Activated naive CD8-positive, alpha-beta T cell treated with anti-CD3 and anti-CD28 coated beads for 36 hours (primary cell): ENCODE results near the gene CBY2. TPM values are rescaled to one million over a fixed set of nuclear protein-coding genes. Genes with fewer than 3 reads are reported as not detected.

ENCODE experiments used
- DNase-seq: peaks from one replicate; pipeline ENCODE4 v3.0.0; 2021
- H3K27ac Mint-ChIP-seq: one replicate; pipeline ENCODE4 v1.8.0; 2022; ENCODE audit warnings: mild to moderate bottlenecking, moderate library complexity, mixed read lengths
- H3K27me3 Mint-ChIP-seq: one replicate; pipeline ENCODE4 v1.8.0; 2022; ENCODE audit warnings: mild to moderate bottlenecking, mixed read lengths
- H3K36me3 Mint-ChIP-seq: one replicate; pipeline ENCODE4 v1.8.0; 2021; ENCODE audit warnings: mild to moderate bottlenecking, mixed read lengths
- H3K4me1 Mint-ChIP-seq: one replicate; pipeline ENCODE4 v1.8.0; 2021; ENCODE audit warnings: mixed read lengths
- H3K4me3 Mint-ChIP-seq: one replicate; pipeline ENCODE4 v1.8.0; 2022; ENCODE audit warnings: mild to moderate bottlenecking, moderate library complexity, mixed read lengths
- H3K9me3 Mint-ChIP-seq: one replicate; pipeline ENCODE4 v1.8.0; 2022; ENCODE audit warnings: mixed read lengths
- total RNA-seq, 2 experiments: library from RNA; stranded (reverse); gene quantifications; one replicate each; pipeline ENCODE4 v1.2.3, GENCODE V29; 2021

Gene CBY2
- total RNA-seq, 2 experiments from 2014 or later: not detected

- H3K27ac Mint-ChIP-seq: no peak overlapping the region
- H3K4me1 Mint-ChIP-seq: no peaks in the 10 kb centered on the region
- no peaks in the 10 kb centered on the region for H3K27me3 Mint-ChIP-seq
- no peaks in the 10 kb centered on the region for H3K9me3 Mint-ChIP-seq
- no peak for DNase-seq
- no peak overlapping the region for H3K4me3 Mint-ChIP-seq
- H3K36me3 Mint-ChIP-seq: no peaks in the 10 kb centered on the region
These were observed 12.1 kb downstream of the CBY2 start for GRCh38 chr13:45714170-45714569.

DNA sequence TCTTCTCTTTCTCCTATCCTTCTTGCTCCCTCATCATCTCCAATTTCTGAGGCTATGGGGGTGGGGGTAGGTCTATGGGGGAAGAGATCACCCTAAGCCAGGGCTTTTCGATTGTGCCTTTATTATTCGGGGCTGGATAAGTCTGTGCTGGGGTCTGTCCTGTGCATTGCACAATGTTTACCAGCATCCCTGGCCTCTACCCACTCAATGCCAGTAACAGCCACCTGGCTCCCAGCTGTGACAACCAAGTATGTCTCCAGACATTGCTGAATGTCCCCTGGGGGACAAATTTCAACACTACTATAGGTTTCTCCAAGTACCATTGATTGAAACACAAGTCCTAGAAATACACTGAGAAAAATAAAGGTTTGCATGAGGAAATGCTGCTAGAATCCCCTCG lies 13.2 kb downstream of the CBY2 start:
- no peak for DNase-seq
- no peaks in the 10 kb centered on the region for H3K36me3 Mint-ChIP-seq
- no peaks in the 10 kb centered on the region for H3K4me1 Mint-ChIP-seq
- no peak overlapping the region for H3K4me3 Mint-ChIP-seq
- H3K27ac Mint-ChIP-seq: no peak overlapping the region
- H3K27me3 Mint-ChIP-seq: no peaks in the 10 kb centered on the region
- no peaks in the 10 kb centered on the region for H3K9me3 Mint-ChIP-seq

DNA sequence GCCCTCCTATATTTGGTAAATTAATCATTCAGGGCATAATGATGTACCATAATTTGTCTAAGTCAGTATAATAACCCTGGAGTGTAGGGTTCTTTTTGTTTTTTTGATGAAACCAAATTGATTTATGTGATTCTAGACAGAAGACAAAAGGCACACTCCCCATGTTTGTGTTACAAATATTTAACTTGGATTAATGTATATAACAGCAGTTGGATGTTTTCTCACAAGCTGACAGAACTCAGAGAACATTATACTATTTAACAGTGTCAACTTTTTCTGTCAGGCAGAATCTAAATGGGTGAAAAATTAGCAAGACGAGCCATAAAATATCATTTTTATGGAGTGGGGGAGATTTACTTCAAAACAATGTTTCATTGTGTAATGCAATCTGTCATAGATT lies 15.2 kb downstream of the CBY2 start:
- no peaks in the 10 kb centered on the region for H3K9me3 Mint-ChIP-seq
- no peak for DNase-seq
- no peaks in the 10 kb centered on the region for H3K27me3 Mint-ChIP-seq
- no peak overlapping the region for H3K4me3 Mint-ChIP-seq
- no peaks in the 10 kb centered on the region for H3K4me1 Mint-ChIP-seq
- H3K27ac Mint-ChIP-seq: no peak overlapping the region
- H3K36me3 Mint-ChIP-seq: no peaks in the 10 kb centered on the region

DNA sequence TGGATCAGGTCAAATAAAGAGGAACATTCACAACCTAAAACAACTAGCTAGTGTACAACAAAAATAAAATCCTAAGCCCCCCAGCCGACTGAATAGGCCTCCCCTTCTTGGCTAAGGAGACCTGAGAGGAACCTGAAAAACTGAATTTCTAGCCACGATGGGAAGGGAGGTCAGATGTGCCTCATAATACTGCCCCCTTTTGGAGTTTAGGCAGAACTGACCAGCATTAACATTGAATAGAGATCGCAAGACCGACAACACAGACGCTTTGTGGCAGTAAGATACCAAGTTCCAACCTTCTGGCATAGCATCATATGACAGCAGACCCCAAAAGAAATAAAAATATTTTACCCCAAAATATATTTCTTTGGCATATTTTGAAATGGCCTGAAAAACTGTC lies 15.9 kb downstream of the CBY2 start:
- Mint-ChIP-seq H3K4me1 (no peaks in the 10 kb centered on the region), H3K27ac (no peak overlapping the region), H3K27me3 (no peaks in the 10 kb centered on the region), H3K4me3 (no peak overlapping the region), H3K36me3 (no peaks in the 10 kb centered on the region), H3K9me3 (no peaks in the 10 kb centered on the region)
- no peak for DNase-seq

GRCh38 chr13:45718992-45719391 lies 16.9 kb downstream of the CBY2 start:
- H3K4me3 Mint-ChIP-seq: no peak overlapping the region
- H3K27ac Mint-ChIP-seq: no peak overlapping the region
- no peaks in the 10 kb centered on the region for H3K4me1 Mint-ChIP-seq
- DNase-seq: no peak
- H3K27me3 Mint-ChIP-seq: no peaks in the 10 kb centered on the region
- no peaks in the 10 kb centered on the region for H3K9me3 Mint-ChIP-seq
- H3K36me3 Mint-ChIP-seq: no peaks in the 10 kb centered on the region

GRCh38 chr13:45721203-45721731 lies 19.1 kb downstream of the CBY2 start:
- Mint-ChIP-seq H3K4me3 (no peak overlapping the region), H3K27ac (no peak overlapping the region), H3K27me3 (no peaks in the 10 kb centered on the region), H3K4me1 (no peaks in the 10 kb centered on the region), H3K9me3 (no peaks in the 10 kb centered on the region), H3K36me3 (no peaks in the 10 kb centered on the region)
- DNase-seq: no peak

GRCh38 chr13:45723798-45724197 lies 21.7 kb downstream of the CBY2 start:
- Mint-ChIP-seq H3K36me3 (no peaks in the 10 kb centered on the region), H3K9me3 (no peaks in the 10 kb centered on the region), H3K4me1 (no peaks in the 10 kb centered on the region), H3K4me3 (no peak overlapping the region), H3K27ac (no peak overlapping the region), H3K27me3 (peaks cover 3% of the 10 kb centered on the region)
- DNase-seq: no peak

GRCh38 chr13:45728759-45729158 lies 26.6 kb downstream of the CBY2 start:
- Mint-ChIP-seq H3K9me3 (no peaks in the 10 kb centered on the region), H3K4me3 (no peak overlapping the region), H3K36me3 (no peaks in the 10 kb centered on the region), H3K27ac (no peak overlapping the region), H3K27me3 (peaks cover 3% of the 10 kb centered on the region), H3K4me1 (no peaks in the 10 kb centered on the region)
- DNase-seq: no peak

DNA sequence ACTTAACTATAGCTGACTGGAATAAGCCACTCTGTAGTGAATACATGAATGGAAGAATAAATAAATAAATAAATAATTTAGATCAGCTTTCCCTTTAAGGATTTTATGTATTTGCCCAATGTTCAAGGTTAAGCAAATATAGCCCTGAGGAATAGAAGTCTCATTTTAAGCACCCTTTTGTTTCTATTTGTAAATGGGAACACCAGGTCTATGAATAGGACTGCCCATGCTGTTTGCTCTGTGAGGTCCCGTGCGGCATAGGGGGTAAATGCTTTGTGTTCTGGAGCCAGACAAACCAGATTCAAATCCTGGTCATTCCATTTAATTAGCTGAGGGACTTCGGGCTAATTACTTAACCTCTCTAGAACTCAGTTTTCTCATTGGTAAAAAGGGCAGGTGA lies 29.3 kb downstream of the CBY2 start:
- Mint-ChIP-seq H3K4me1 (no peaks in the 10 kb centered on the region), H3K9me3 (no peaks in the 10 kb centered on the region), H3K36me3 (peaks cover 3% of the 10 kb centered on the region), H3K27ac (no peak overlapping the region), H3K27me3 (peaks cover 3% of the 10 kb centered on the region), H3K4me3 (no peak overlapping the region)
- no peak for DNase-seq

GRCh38 chr13:45732916-45733315 lies 30.8 kb downstream of the CBY2 start:
- Mint-ChIP-seq H3K4me1 (peaks cover 3% of the 10 kb centered on the region), H3K27ac (no peak overlapping the region), H3K4me3 (no peak overlapping the region), H3K9me3 (no peaks in the 10 kb centered on the region), H3K27me3 (peaks cover 2% of the 10 kb centered on the region), H3K36me3 (peaks cover 3% of the 10 kb centered on the region)
- DNase-seq: no peak

DNA sequence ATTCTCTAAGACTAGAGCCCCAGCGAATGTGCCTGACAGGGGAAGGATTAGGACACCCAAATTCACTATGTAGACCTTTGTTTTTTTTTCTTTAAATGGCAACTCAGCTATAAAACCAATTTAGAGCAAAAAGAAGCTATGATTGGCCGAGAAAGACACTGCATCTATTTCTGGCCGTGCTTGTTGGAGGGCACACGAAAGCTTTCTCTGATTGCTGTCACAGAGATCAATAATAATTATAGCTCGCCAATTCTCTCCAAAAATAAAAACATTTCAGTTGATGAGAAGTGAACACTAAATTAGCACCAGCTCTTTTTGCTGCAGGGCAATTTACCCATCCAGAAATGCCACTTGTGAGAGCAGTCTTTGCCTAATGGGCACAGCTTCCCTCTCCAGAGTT lies 31.2 kb downstream of the CBY2 start:
- Mint-ChIP-seq H3K27ac (no peak overlapping the region), H3K4me1 (peaks cover 3% of the 10 kb centered on the region), H3K4me3 (no peak overlapping the region), H3K36me3 (peaks cover 3% of the 10 kb centered on the region), H3K9me3 (no peaks in the 10 kb centered on the region), H3K27me3 (no peaks in the 10 kb centered on the region)
- no peak for DNase-seq

- no peaks in the 10 kb centered on the region for H3K9me3 Mint-ChIP-seq
These were observed 35.5 kb downstream of the CBY2 start for GRCh38 chr13:45737571-45738017.

DNA sequence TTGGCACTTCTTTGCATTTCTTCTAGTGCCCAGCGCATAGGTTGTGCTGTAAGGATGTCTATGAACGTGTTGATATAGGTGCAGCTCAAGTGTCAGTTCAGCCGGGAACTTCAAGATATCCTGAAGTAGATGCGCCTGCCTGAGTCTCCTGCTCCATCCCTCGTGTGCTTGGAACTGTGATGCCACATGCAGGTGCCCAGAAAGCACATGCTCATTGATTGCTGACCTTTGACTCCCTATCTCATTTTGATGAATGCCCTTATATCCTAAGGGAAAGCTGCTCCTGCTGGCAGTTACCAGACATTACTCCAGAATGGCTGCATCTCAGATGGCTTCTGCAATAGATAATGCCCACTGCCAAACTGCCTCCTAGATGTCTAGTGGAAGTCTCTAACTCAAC lies 40.9 kb downstream of the CBY2 start:
- Mint-ChIP-seq H3K4me3 (no peak overlapping the region), H3K36me3 (no peaks in the 10 kb centered on the region), H3K27me3 (peaks cover 4% of the 10 kb centered on the region), H3K4me1 (no peaks in the 10 kb centered on the region), H3K27ac (no peak overlapping the region), H3K9me3 (no peaks in the 10 kb centered on the region)
- DNase-seq: no peak

More at GRCh38 chr13:45737571-45738017, 35.5 kb downstream of the CBY2 start:
- no peak overlapping the region for H3K4me3 Mint-ChIP-seq
- DNase-seq: peak; percentile 34
- H3K36me3 Mint-ChIP-seq: peaks cover 3% of the 10 kb centered on the region
- no peak overlapping the region for H3K27ac Mint-ChIP-seq
- H3K4me1 Mint-ChIP-seq: peaks cover 3% of the 10 kb centered on the region
- no peaks in the 10 kb centered on the region for H3K27me3 Mint-ChIP-seq

DNA sequence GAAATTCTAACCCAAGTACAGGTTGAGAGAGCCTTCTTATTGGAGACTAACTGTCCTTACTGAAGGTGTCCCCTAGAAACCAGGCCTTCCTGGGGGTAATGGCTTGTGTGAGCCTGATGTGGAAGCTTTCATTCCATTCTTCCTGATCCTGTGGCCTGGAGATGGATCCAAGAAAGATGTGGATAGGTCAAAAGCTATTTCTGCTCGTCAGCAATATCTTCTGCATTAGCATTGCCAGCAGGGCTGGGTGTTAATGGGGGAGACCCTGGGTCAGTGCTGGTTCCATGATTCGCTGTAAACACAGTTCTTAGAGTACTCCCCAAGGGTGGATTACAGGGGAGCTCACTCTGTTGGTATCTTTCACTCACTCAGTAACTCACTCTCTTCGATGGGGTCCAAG lies 42.9 kb downstream of the CBY2 start:
- Mint-ChIP-seq H3K4me1 (no peaks in the 10 kb centered on the region), H3K27me3 (peaks cover 4% of the 10 kb centered on the region), H3K4me3 (no peak overlapping the region), H3K9me3 (no peaks in the 10 kb centered on the region), H3K27ac (no peak overlapping the region), H3K36me3 (no peaks in the 10 kb centered on the region)
- no peak for DNase-seq

GRCh38 chr13:45747071-45747470 lies 45.0 kb downstream of the CBY2 start:
- H3K27me3 Mint-ChIP-seq: peaks cover 4% of the 10 kb centered on the region
- no peak overlapping the region for H3K27ac Mint-ChIP-seq
- no peaks in the 10 kb centered on the region for H3K4me1 Mint-ChIP-seq
- no peak overlapping the region for H3K4me3 Mint-ChIP-seq
- no peaks in the 10 kb centered on the region for H3K9me3 Mint-ChIP-seq
- H3K36me3 Mint-ChIP-seq: no peaks in the 10 kb centered on the region
- no peak for DNase-seq

DNA sequence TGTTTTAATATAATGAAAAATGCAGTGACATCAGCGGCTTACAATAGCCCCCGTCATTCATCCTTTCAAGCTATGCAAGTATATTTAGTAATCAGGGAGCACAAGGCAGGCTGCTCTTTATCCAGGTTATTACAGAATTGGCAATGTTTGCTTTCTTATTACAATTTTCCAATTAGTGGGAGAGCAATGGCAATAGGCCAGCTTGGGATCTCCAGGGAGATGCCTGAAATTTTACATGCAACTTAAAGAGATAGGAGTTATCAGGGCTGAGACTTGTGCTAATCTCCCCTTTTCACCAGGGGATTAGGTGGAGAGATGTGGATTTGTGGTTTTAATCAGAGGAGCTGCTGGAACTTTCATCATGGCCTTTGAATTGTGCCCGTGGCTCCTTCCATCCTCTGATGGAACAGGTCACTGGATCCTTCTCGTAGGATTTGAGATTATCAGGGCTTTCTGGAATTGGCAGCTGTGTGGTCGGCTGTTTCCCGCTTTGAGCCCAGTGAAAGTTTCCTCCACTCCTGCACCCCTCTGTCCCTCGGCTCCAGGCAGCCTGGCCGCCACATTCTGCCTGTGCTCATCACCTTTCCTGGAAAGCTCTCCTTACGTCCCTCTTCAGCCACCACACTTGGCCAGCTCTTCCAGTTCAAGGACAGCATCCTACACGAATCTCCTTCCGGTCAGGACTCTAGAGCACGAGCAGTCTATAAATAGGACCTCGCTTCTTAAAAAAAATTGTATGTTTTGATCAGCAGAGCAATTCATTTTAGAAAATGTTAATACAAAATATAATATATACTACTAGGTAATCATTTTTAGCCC lies 47.0 kb downstream of the CBY2 start:
- no peak overlapping the region for H3K4me3 Mint-ChIP-seq
- H3K4me1 Mint-ChIP-seq: no peaks in the 10 kb centered on the region
- no peaks in the 10 kb centered on the region for H3K9me3 Mint-ChIP-seq
- peaks cover 4% of the 10 kb centered on the region for H3K27me3 Mint-ChIP-seq
- no peaks in the 10 kb centered on the region for H3K36me3 Mint-ChIP-seq
- DNase-seq: no peak
- no peak overlapping the region for H3K27ac Mint-ChIP-seq
